ENCODE results near the gene BARX1. TPM values are rescaled to one million over a fixed set of nuclear protein-coding genes. Genes with fewer than 3 reads are reported as not detected.

Gene BARX1
- total and polyA plus RNA-seq, 10 of the 15 experiments (the other 5 are each of a cell fraction or from before 2014, with no cell fraction given), result not detected

DNA sequence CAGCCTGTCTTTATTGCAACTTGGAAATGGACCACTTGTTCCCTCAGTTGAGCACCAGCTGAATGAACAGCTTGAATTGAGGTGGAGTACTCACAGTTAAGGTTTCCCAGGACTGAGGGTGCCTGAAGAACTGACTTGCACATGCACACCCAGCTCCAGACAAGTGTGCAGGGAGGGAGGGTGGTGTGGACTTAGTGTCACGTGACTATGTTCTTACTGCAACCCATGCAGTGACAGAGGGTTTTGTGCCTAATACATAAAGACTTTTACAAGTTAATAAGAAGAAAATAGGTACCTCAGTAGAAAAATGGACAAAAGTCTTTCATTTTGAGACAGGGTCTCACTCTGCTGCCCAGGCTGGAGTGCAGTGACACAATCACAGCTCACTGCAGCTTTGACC is 18.0 kb downstream of the BARX1 start:
- intact Hi-C loops (cut with micrococcal nuclease; ENCODE audit: unreplicated experiment) (no loop called here), in situ Hi-C loops (cut with MboI) (no loop called here)
- RAD21 ChIA-PET (ENCODE audit: unreplicated experiment), result no interaction called here
- H3K27ac ChIP-seq (ENCODE audit: control insufficient read depth, insufficient read depth), result no peak overlapping the region
- CTCF ChIA-PET, result interaction anchor here (1.4 kb wide), 1 partner anchor 27 kb away, joined by 5 read pairs; no protein-coding TSS in a partner anchor
- H3K79me2 ChIP-seq (ENCODE audit: control insufficient read depth, insufficient read depth, low read length), result no peaks in the 10 kb centered on the region
- H3K36me3 ChIP-seq (ENCODE audit: control insufficient read depth in 2 of 2, insufficient read depth in 2 of 2, low read length in 1 of 2), result no peaks in the 10 kb centered on the region
- BruUV-seq (replicated peaks), result no TSS peak
- H3K4me2 ChIP-seq (ENCODE audit: control insufficient read depth, insufficient read depth), result no peak overlapping the region
- no peak for ATAC-seq
- H3K27me3 ChIP-seq (replicated peaks in 1 of 2; ENCODE audit: control insufficient read depth in 2 of 2, insufficient read depth in 2 of 2, low read length in 1 of 2), result peaks cover 0 to 4% of the 10 kb centered on the region in 2 experiments; a peak in 2 of 4 replicates
- no peak for FAIRE-seq
- no peak overlapping the region for H3K9ac ChIP-seq (ENCODE audit: control insufficient read depth, insufficient read depth, low read length)
- no peak for DNase-seq (ENCODE audit: low read depth, low spot score)
- H4K20me1 ChIP-seq (ENCODE audit: control insufficient read depth, insufficient read depth), result no peaks in the 10 kb centered on the region
- no peaks in the 10 kb centered on the region for H3K4me1 ChIP-seq (ENCODE audit: control insufficient read depth, insufficient read depth, low read length)
- SMC1A ChIA-PET (ENCODE audit: uncharacterized antibody, unreplicated experiment), result no interaction called here
- no peaks in the 10 kb centered on the region for H3K9me3 ChIP-seq (replicated peaks; ENCODE audit: control insufficient read depth, insufficient read depth, low read length)
- POLR2A ChIA-PET, result no interaction called here
- no peak overlapping the region for H2AFZ ChIP-seq (ENCODE audit: control insufficient read depth, low read depth, low read length)
- H3K4me3 ChIP-seq, result no peak overlapping the region
- whole genome bisulfite sequencing (ENCODE audit: insufficient coverage, insufficient replicate concordance, low lambda C conversion rate, missing lambda C conversion rate), result 0% methylated on average over 1 of the region's 1 CpG
- TF ChIP-seq IKZF2 (IDR thresholded peaks at IDR 0.05) (no peak), BHLHE40 (IDR thresholded peaks at IDR 0.05; ENCODE audit: borderline replicate concordance in 1 of 2, low read depth in 2 of 2, low read length in 1 of 2) (no peak), NBN (IDR thresholded peaks at IDR 0.05) (no peak), ZSCAN29 (IDR thresholded peaks at IDR 0.05) (no peak), SIX5 (IDR thresholded peaks at IDR 0.05; ENCODE audit: low read depth, low read length, severe bottlenecking) (no peak)
- TF ChIP-seq, protein P1, sequence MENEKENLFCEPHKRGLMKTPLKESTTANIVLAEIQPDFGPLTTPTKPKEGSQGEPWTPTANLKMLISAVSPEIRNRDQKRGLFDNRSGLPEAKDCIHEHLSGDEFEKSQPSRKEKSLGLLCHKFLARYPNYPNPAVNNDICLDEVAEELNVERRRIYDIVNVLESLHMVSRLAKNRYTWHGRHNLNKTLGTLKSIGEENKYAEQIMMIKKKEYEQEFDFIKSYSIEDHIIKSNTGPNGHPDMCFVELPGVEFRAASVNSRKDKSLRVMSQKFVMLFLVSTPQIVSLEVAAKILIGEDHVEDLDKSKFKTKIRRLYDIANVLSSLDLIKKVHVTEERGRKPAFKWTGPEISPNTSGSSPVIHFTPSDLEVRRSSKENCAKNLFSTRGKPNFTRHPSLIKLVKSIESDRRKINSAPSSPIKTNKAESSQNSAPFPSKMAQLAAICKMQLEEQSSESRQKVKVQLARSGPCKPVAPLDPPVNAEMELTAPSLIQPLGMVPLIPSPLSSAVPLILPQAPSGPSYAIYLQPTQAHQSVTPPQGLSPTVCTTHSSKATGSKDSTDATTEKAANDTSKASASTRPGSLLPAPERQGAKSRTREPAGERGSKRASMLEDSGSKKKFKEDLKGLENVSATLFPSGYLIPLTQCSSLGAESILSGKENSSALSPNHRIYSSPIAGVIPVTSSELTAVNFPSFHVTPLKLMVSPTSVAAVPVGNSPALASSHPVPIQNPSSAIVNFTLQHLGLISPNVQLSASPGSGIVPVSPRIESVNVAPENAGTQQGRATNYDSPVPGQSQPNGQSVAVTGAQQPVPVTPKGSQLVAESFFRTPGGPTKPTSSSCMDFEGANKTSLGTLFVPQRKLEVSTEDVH (IDR thresholded peaks at IDR 0.05; ENCODE audit: low read depth, partially characterized antibody), result no peak
- TF ChIP-seq, protein P2, sequence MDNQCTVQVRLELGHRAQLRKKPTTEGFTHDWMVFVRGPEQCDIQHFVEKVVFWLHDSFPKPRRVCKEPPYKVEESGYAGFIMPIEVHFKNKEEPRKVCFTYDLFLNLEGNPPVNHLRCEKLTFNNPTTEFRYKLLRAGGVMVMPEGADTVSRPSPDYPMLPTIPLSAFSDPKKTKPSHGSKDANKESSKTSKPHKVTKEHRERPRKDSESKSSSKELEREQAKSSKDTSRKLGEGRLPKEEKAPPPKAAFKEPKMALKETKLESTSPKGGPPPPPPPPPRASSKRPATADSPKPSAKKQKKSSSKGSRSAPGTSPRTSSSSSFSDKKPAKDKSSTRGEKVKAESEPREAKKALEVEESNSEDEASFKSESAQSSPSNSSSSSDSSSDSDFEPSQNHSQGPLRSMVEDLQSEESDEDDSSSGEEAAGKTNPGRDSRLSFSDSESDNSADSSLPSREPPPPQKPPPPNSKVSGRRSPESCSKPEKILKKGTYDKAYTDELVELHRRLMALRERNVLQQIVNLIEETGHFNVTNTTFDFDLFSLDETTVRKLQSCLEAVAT (IDR thresholded peaks at IDR 0.05), result no peak
- TF ChIP-seq, protein P3, sequence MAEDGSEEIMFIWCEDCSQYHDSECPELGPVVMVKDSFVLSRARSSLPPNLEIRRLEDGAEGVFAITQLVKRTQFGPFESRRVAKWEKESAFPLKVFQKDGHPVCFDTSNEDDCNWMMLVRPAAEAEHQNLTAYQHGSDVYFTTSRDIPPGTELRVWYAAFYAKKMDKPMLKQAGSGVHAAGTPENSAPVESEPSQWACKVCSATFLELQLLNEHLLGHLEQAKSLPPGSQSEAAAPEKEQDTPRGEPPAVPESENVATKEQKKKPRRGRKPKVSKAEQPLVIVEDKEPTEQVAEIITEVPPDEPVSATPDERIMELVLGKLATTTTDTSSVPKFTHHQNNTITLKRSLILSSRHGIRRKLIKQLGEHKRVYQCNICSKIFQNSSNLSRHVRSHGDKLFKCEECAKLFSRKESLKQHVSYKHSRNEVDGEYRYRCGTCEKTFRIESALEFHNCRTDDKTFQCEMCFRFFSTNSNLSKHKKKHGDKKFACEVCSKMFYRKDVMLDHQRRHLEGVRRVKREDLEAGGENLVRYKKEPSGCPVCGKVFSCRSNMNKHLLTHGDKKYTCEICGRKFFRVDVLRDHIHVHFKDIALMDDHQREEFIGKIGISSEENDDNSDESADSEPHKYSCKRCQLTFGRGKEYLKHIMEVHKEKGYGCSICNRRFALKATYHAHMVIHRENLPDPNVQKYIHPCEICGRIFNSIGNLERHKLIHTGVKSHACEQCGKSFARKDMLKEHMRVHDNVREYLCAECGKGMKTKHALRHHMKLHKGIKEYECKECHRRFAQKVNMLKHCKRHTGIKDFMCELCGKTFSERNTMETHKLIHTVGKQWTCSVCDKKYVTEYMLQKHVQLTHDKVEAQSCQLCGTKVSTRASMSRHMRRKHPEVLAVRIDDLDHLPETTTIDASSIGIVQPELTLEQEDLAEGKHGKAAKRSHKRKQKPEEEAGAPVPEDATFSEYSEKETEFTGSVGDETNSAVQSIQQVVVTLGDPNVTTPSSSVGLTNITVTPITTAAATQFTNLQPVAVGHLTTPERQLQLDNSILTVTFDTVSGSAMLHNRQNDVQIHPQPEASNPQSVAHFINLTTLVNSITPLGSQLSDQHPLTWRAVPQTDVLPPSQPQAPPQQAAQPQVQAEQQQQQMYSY (CRISPR knock-in tag; IDR thresholded peaks at IDR 0.05), result no peak
- TF ChIP-seq, protein P4, sequence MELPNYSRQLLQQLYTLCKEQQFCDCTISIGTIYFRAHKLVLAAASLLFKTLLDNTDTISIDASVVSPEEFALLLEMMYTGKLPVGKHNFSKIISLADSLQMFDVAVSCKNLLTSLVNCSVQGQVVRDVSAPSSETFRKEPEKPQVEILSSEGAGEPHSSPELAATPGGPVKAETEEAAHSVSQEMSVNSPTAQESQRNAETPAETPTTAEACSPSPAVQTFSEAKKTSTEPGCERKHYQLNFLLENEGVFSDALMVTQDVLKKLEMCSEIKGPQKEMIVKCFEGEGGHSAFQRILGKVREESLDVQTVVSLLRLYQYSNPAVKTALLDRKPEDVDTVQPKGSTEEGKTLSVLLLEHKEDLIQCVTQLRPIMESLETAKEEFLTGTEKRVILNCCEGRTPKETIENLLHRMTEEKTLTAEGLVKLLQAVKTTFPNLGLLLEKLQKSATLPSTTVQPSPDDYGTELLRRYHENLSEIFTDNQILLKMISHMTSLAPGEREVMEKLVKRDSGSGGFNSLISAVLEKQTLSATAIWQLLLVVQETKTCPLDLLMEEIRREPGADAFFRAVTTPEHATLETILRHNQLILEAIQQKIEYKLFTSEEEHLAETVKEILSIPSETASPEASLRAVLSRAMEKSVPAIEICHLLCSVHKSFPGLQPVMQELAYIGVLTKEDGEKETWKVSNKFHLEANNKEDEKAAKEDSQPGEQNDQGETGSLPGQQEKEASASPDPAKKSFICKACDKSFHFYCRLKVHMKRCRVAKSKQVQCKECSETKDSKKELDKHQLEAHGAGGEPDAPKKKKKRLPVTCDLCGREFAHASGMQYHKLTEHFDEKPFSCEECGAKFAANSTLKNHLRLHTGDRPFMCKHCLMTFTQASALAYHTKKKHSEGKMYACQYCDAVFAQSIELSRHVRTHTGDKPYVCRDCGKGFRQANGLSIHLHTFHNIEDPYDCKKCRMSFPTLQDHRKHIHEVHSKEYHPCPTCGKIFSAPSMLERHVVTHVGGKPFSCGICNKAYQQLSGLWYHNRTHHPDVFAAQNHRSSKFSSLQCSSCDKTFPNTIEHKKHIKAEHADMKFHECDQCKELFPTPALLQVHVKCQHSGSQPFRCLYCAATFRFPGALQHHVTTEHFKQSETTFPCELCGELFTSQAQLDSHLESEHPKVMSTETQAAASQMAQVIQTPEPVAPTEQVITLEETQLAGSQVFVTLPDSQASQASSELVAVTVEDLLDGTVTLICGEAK (IDR thresholded peaks at IDR 0.05; ENCODE audit: borderline replicate concordance), result no peak
